Prostate gland (tissue), 2 donors: ENCODE data around the gene RECK. TPM values are rescaled to one million over a fixed set of nuclear protein-coding genes. Genes with fewer than 3 reads are reported as not detected.
"Not testable (repeated sequence)": the region's sequence is repeated elsewhere in the genome, so short reads cannot be mapped to it uniquely, and the experiment has no call there.

ENCODE experiments used
- DNase-seq: peaks from one replicate; pipeline ENCODE4 v3.0.0-alpha.2; 2019; ENCODE audit warnings: low spot score
- H3K27ac ChIP-seq, 2 donors: fragments of 200-600 bp; sonication (generic); 2 replicates each; pipeline ENCODE4 v1.5.1; 2017 to 2019
- H3K27me3 ChIP-seq: fragments of 200-600 bp; sonication (generic); replicated peaks from 2 replicates; pipeline ENCODE4 v1.5.1; 2019; ENCODE audit not compliant: insufficient read depth
- H3K36me3 ChIP-seq, 2 donors: fragments of 200-600 bp; sonication (generic); 1 replicate in 1 of 2; 2 replicates in 1 of 2; pipeline versions ENCODE4 v1.5.1 to v1.8.1; 2017 to 2019
- H3K4me1 ChIP-seq: fragments of 200-600 bp; sonication (generic); replicated peaks from 2 replicates; pipeline ENCODE4 v1.5.1; 2019
- H3K4me3 ChIP-seq, 2 donors: fragments of 200-600 bp; sonication (generic); 2 replicates each; pipeline ENCODE4 v1.5.1; 2017 to 2019
- H3K9me3 ChIP-seq: fragments of 200-600 bp; sonication (generic); 2 replicates; pipeline ENCODE4 v1.5.1; 2017
- POLR2A ChIP-seq: fragments of 450-650 bp; IDR thresholded peaks from one replicate; pipeline ENCODE4 v1.6.1; 2016; ENCODE audit warnings: antibody characterized with exemption, mild to moderate bottlenecking
- POLR2AphosphoS5 ChIP-seq: sonication (generic); formaldehyde crosslinking; IDR thresholded peaks from one replicate; pipeline ENCODE4 v1.6.1; 2017; ENCODE audit warnings: antibody characterized with exemption
- WGBS: methylation state at CpG from one replicate; pipeline ENCODE4 v1.1.5; 2018; 5-methylcytosine and 5-hydroxymethylcytosine counted together
- intact Hi-C: fragments of 100-400 bp; cut with DNase I; formaldehyde crosslinking; loops from one replicate; pipeline ENCODE4 v1.14.2; 2022
- total RNA-seq, 2 donors: library from RNA; depleted of rRNA; stranded (reverse); fragments of >200 nt; gene quantifications; one replicate each; pipeline ENCODE4 v1.1.0, GENCODE V29; 2016
- TF ChIP-seq, protein P1 (sequence below), 4 experiments: fragments of 200-600 bp in 2 of 4; fragments of 450-650 bp in 2 of 4; sonication (generic) in 2 of 4; IDR thresholded peaks; 1 replicate in 3 of 4; 2 replicates in 1 of 4; pipeline ENCODE4 v1.5.1; 2016 to 2019; ENCODE audit warnings: antibody characterized with exemption in 4 of 4, mild to moderate bottlenecking in 2 of 4, moderate library complexity in 2 of 4

Gene RECK
- total RNA-seq, 2 donors from 2014 or later = 6.1 to 7.7 TPM

DNA sequence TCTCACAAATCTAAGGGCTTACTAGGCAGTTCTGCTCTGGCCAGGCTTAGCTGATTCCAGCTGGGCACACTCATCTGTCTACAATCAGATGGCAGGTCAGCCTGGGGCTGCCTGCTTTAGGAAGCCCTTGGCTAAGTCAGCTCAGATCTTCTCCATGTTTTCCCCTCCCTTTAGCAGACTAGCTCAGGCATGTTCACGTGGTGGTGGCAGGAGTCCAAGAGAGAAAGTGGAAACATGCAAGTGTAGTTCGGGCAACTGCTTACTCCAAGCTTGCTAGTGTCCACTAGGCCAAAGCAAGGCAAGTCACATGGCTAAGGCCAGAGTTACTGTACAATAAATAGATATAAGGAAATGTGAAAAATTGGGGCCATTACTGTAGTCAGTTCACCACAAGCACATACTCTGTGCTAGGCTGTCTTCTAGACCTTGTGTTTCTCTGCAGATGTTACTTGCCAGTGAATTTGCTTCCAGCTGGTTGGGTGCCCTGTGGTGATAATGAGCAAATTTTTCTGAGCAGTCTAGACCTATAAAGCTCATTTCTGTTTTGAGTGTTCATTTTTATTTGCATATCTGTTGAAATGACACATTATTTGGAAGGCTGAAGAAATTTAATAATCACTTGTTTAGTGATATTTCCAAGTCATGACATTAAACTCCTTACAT is 38.3 kb downstream of the RECK start:
- Histone ChIP-seq H3K4me3 (no peak overlapping the region), H3K27ac (peak overlapping the region in 1 of 2 donors; percentile 12), H3K4me1 (no peaks in the 10 kb centered on the region), H3K36me3 (no peaks in the 10 kb centered on the region), H3K9me3 (no peaks in the 10 kb centered on the region), H3K27me3 (no peaks in the 10 kb centered on the region)
- DNase-seq = peak; percentile 77
- TF ChIP-seq, protein P1, sequence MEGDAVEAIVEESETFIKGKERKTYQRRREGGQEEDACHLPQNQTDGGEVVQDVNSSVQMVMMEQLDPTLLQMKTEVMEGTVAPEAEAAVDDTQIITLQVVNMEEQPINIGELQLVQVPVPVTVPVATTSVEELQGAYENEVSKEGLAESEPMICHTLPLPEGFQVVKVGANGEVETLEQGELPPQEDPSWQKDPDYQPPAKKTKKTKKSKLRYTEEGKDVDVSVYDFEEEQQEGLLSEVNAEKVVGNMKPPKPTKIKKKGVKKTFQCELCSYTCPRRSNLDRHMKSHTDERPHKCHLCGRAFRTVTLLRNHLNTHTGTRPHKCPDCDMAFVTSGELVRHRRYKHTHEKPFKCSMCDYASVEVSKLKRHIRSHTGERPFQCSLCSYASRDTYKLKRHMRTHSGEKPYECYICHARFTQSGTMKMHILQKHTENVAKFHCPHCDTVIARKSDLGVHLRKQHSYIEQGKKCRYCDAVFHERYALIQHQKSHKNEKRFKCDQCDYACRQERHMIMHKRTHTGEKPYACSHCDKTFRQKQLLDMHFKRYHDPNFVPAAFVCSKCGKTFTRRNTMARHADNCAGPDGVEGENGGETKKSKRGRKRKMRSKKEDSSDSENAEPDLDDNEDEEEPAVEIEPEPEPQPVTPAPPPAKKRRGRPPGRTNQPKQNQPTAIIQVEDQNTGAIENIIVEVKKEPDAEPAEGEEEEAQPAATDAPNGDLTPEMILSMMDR (IDR thresholded peaks at IDR 0.05) = no peak
- TF ChIP-seq POLR2AphosphoS5 (peak; percentile 63), POLR2A (no peak)
- intact Hi-C loops = no loop called here
- 4% methylated on average over 2 of the region's 2 CpGs for WGBS

GRCh38 chr9:36078051-36078450 is 41.3 kb downstream of the RECK start:
- DNase-seq = no peak
- WGBS = 71% methylated on average over 1 of the region's 1 CpG
- Histone ChIP-seq H3K4me3 (no peak overlapping the region), H3K27me3 (no peaks in the 10 kb centered on the region), H3K9me3 (no peaks in the 10 kb centered on the region), H3K27ac (no peak overlapping the region), H3K4me1 (no peaks in the 10 kb centered on the region), H3K36me3 (no peaks in the 10 kb centered on the region)
- TF ChIP-seq POLR2A (no peak), POLR2AphosphoS5 (no peak)
- TF ChIP-seq, protein P1 (IDR thresholded peaks at IDR 0.05) = no peak
- intact Hi-C loops = no loop called here

- no peak for DNase-seq
- Histone ChIP-seq H3K4me1 (no peaks in the 10 kb centered on the region), H3K4me3 (no peak overlapping the region), H3K27ac (no peak overlapping the region), H3K27me3 (no peaks in the 10 kb centered on the region), H3K9me3 (no peaks in the 10 kb centered on the region), H3K36me3 (no peaks in the 10 kb centered on the region)
- intact Hi-C loops = no loop called here
- WGBS = 89% methylated on average over 3 of the region's 3 CpGs
- no peak for TF ChIP-seq POLR2A
- TF ChIP-seq POLR2AphosphoS5 = no peak
- TF ChIP-seq, protein P1 (IDR thresholded peaks at IDR 0.05) = no peak
These were observed 43.8 kb downstream of the RECK start for GRCh38 chr9:36080519-36080918.

DNA sequence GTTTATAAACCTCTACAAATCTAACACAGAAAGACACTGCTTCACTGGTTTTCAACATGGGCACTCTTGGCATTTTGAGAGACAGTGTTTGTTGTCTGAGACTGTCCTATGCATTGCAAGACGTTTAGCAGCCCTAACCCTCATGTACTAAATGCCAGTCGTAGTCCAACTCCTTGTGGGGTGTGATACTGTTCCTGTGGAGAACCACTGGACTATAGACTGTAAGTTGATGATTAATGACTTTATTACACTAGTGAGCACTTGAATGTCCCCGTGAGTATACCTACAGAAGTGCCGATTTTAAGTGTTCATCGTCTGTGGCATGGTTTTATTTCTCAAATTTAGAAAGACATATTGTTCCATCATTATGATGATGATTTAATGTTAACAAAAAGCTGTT is 46.2 kb downstream of the RECK start:
- TF ChIP-seq, protein P1 (IDR thresholded peaks at IDR 0.05) = no peak
- TF ChIP-seq POLR2AphosphoS5 (no peak), POLR2A (no peak)
- Histone ChIP-seq H3K36me3 (no peaks in the 10 kb centered on the region), H3K4me1 (no peaks in the 10 kb centered on the region), H3K9me3 (no peaks in the 10 kb centered on the region), H3K27me3 (no peaks in the 10 kb centered on the region), H3K4me3 (no peak overlapping the region), H3K27ac (no peak overlapping the region)
- 83% methylated on average over 5 of the region's 5 CpGs for WGBS
- intact Hi-C loops = no loop called here
- no peak for DNase-seq

DNA sequence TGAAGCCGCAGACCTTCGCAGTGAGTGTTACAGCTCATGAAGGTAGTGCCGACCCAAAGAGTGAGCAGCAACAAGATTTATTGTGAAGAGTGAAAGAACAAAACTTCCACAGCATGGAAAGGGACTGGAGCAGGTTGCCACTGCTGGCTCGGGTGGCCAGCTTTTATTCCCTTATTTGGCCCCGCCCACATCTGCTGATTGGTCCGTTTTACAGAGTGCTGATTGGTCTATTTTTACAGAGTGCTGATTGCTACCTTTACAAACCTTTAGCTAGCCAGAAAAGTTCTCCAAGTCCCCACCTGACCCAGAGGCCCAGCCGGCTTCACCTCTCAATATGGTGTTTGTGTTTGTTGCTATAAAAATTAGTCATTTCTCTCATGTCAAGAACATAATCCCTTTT is 49.7 kb downstream of the RECK start:
- Histone ChIP-seq H3K4me1 (no peaks in the 10 kb centered on the region), H3K4me3 (no peak overlapping the region), H3K27me3 (no peaks in the 10 kb centered on the region), H3K9me3 (no peaks in the 10 kb centered on the region), H3K36me3 (no peaks in the 10 kb centered on the region), H3K27ac (no peak overlapping the region)
- WGBS = 91% methylated on average over 7 of the region's 7 CpGs
- intact Hi-C loops = no loop called here
- TF ChIP-seq, protein P1 (IDR thresholded peaks at IDR 0.05) = no peak
- TF ChIP-seq POLR2A (no peak), POLR2AphosphoS5 (no peak)
- no peak for DNase-seq

DNA sequence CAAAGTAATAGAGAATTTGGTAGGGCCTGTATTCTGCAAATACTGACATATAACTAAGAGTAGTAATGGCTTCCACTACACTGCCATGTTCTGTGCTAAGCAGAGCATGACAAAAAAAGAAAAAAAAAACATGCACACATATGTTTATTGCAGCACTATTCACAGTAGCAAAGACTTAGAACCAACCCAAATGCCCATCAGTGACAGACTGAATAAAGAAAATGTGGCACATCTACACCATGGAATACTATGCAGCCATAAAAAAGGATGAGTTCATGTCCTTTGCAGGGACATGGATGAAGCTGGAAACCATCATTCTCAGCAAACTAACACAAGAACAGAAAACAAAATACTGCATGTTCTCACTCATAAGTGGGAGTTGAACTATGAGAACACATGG is 50.3 kb downstream of the RECK start:
- H3K4me3 ChIP-seq, DNase-seq, H3K36me3 ChIP-seq, H3K27me3 ChIP-seq, intact Hi-C loops, H3K27ac ChIP-seq, H3K4me1 ChIP-seq, H3K9me3 ChIP-seq: not testable (repeated sequence)
